ENCODE measurements around the gene ICA1.

GRCh38 chr7:8078418-8078817, 183.5 kb downstream of the ICA1 start:
- no peak for TF ChIP-seq CTCF (conservative IDR thresholded peaks at IDR 0.05; ENCODE audit: low read depth, low read length)
- TF ChIP-seq ELK1 (IDR thresholded peaks at IDR 0.05; ENCODE audit: borderline replicate concordance, low read depth, low read length) = no peak

Data from IMR-90 (cell line).